HG03432 (cell line): ENCODE measurements around the gene COL4A6.

Source experiments
- ATAC-seq: cut with Tn5 transposase; IDR thresholded peaks from one replicate; pipeline ENCODE4 v1.9.1; 2021; ENCODE audit warnings: mild to moderate bottlenecking, moderate library complexity; ENCODE audit not compliant: unreplicated experiment

Gene COL4A6

GRCh38 chrX:108163333-108164082 is 274.7 kb downstream of the COL4A6 start:
- ATAC-seq = no peak

DNA sequence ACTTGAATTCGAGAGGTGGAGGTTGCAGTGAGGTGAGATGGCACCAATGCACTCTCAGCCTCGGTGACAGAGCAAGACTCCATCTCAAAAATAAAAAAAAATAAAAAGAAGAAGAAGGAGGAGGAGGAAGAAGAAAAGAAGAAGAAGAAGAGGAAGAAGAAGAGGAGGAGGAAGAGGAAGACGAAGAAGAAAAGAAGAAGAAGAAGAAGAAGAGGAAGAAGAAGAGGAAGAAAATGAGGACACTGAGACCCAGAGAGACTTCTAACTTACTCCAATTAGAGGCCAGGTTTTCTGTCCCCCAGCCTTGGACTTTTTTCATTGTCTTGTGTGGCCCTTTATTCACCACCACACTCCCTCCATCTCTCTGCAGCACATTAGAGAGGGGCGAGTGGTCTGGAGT is 276.0 kb downstream of the COL4A6 start:
- ATAC-seq = no peak

GRCh38 chrX:108160309-108160708 is 277.9 kb downstream of the COL4A6 start:
- no peak for ATAC-seq

DNA sequence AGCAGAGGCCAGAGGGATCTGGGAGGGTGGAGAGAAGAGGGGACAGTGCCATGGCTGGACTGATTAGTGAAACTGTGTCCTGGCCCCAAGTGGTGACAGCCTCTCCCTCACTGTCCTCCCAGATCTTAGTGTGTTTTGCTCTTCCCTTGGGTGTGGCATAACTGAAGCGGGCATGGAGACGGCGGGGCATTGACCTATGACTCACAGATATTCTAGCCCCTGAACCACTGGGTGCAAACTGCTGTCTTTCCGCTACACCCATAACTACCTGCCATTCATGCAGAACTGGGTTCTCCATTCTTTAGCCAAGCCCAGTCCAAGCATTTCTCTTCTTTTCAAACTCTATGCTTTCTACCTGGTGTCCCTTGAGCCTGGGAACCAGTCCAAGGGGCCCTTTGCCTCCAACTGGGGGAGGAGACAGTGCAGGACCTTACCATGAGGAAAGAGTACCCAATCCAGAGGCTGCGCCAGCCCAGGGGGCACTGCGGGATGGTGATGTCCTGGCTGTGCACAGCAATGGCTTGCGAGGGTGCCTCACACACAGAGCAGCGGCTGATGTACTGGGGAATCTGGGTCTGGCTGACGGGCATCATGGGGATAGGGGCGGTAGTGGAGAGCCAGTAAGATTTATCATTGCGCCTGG is 279.1 kb downstream of the COL4A6 start:
- ATAC-seq = no peak

DNA sequence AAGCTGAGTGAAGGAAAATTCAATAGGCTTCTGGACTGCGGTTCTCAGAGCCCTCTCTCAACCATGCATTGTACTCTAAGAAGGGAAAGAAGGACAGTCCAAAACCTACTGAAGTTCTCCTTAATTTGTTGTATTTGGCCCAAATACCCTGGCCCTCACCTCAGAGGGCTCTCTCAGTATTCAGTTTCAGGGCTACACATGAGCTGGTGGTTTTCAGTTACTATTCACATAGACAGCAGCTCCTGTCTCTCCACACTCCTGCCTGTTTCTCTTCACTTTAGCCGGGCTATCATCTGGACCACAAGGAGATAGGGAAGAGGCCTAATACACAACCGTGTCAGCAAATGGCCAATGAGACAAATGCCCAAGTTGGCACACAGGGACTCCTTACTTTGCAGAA is 280.6 kb downstream of the COL4A6 start:
- no peak for ATAC-seq

GRCh38 chrX:108156934-108157466 is 281.2 kb downstream of the COL4A6 start:
- ATAC-seq = no peak

DNA sequence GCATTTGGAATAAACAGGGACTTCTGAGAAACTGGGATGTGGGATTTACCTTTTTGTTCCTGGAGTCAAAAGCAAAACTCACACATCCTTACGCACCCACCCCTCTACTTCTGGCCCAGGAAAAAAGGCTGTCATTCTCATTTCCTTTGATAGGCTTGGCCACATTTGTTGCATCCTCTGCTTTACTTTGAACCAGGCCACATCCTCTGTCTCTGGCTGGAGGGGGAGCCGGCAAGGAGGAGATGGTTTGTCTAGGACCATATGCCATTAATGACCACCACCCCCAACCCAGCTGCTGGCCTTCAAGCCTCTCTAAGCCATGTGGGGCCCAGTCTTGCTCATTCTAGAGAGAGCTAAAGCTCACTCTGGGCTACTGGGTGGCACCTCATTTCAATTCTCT is 282.1 kb downstream of the COL4A6 start:
- no peak for ATAC-seq

DNA sequence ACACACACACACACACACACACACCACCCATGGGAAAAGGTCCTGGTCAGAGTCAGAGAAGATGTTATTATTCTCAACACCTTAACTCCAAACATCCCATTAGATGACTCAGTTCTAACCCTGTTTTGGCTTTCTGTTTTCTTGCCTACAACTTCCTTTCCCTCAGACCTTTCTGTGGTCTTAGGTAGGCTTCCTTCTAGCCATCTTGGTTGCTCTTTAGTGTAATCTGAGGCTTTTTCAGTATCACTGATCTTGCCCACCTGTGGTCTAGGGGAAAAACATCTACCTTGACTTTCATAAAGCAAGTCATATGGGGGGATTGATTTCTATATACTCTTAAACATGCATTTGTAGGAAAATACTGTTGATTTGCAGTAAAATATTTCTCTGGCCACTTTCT is 289.7 kb downstream of the COL4A6 start:
- peak; percentile 69 for ATAC-seq

DNA sequence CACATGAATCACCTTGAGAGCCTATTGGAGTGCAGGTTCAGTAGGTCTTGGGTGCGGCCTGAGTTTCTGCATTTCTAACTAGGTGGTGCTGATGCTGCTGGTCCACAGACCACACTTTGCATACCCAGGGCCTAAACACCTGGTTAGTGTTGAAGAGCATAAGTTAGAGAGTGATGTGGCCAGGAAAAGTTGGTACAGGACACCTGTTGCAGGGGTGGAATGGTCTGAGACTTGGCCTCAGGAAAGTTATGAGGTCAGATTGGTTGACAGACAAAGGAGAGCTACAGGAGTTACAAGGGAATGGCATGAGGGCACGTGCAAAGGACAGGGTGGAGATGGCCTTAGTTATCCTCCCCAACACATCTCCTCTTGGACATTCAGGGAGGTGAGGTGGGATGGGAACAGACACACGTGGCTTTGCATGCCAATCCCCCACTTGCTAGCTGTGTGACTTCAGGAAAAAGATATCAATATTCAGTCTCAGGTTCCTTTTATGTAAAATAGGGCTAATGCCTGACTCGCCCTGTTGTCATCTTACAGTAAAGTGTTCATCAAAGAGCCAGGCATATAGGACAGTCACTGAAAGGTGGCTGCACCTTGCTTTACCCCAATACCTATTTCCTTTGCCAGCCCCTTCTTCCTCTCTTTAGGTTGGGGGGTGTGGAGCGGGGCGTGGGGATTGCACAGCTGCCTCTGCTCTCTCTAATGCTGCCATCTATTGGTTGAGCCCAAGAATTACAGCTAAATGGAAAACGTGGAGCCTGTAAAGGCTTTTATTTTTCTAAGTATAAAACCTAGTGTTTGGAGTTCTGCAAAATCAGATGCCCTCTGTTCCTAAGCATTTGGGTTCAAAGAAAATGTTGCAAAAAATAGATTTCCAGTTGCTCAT is 299.2 kb downstream of the COL4A6 start:
- ATAC-seq = no peak

DNA sequence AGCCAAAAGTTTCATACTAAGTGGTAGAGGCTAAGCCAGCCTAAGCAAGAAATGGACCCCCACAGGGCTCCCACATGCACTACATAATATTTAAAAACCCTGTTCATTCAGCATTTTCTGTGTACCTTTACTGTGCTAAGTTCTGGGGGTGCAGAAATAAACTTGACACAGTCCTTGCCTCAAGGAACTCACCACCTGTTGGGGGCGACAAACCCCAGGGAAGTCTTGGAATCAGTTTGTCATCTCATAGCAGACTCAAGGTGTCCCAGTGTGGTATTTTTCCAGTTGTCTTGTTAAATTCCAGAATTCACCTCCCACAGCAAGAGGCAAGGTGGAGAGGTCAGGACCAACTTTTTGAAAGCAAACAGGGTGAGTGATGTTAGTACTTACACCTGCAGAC is 303.5 kb downstream of the COL4A6 start:
- ATAC-seq = no peak

- no peak for ATAC-seq
Observed at GRCh38 chrX:108132876-108133275, 305.3 kb downstream of the COL4A6 start.

GRCh38 chrX:108132034-108132433 is 306.2 kb downstream of the COL4A6 start:
- no peak for ATAC-seq

- ATAC-seq = no peak
Observed at GRCh38 chrX:108131471-108131870, 306.8 kb downstream of the COL4A6 start.

DNA sequence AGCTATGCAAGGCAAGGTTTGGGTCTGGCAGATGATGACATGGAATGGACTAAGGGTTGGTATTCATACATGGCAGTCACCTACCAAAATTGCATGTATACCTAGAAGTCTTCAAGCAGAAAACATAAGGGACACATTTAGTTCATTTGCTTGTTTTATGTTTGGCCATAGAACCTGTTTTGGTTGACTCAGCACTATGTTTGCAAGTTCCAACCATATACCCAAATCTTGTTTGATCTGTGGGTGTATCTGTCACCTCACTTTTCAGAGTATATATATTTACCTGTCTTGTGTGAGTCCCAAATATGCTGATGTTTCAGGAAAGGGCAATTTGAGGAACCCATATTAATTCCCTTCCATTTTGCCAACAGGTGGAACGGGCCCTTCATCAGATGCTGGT is 307.3 kb downstream of the COL4A6 start:
- no peak for ATAC-seq

GRCh38 chrX:108127152-108127551 is 311.1 kb downstream of the COL4A6 start:
- ATAC-seq = no peak

DNA sequence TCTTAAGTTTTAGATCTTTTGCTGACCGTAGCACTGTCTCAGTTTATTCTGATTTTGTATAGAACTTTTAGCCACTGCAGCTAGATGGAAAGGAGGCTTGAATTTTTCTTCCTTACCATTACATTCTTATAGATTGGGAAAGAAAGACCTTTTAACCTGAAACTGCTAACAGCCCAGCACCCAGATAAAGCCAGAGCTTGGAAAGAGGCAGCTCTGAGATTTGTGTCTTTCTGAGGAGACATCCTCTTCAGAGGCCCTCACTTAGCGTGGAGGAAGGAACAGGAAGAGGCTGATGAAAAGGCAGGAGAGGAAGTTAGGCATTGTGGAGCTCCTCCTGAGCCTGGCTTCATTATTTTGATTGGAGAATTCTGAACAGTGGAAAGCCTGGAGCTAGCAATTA is 311.6 kb downstream of the COL4A6 start:
- no peak for ATAC-seq

- no peak for ATAC-seq
Observed at GRCh38 chrX:108123591-108124366, 314.4 kb downstream of the COL4A6 start.

DNA sequence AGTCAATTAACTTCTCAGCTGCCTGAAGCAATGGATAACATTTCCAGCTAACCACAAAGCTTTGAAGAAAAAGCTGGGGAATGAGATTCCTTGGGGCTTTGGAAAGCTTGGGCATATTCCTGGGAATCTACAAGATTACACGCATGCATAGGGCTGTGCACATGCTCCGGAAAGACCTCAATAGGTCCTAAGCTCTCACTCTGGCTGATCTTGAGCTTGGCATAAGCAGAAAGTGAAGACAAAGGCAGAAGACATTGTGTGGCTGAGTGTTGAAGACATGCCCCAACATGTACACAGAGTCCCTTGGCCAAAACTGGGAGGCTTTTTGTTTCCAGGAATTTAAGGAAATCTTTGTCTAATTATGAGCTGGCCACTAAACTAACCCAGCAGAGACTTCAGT is 315.5 kb downstream of the COL4A6 start:
- no peak for ATAC-seq

GRCh38 chrX:108121291-108121690 is 316.9 kb downstream of the COL4A6 start:
- ATAC-seq = no peak

DNA sequence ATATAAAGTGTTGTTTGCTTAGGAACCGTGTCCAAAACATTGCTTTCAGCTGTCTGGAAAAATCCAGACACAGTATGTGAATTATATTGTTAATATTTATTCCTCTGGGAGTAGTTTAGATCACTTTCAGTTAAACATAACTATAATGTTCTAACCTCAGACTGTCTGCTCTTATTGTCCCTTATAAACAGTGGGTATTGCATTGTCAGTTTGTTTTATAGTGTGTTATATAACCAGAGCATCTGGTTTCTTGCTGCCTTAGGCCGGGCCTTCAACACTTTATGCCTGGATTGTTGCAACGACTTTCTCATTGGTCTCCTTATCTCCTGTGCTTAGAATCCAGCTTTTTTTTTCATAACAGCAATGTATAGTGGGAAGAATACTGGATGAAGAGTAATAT is 320.2 kb downstream of the COL4A6 start:
- ATAC-seq = no peak

GRCh38 chrX:108114541-108114940 is 323.7 kb downstream of the COL4A6 start:
- ATAC-seq = no peak
